GM21515 (cell line): ENCODE results near the gene POLR2C.
"Not testable (repeated sequence)": the region's sequence is repeated elsewhere in the genome, so short reads cannot be mapped to it uniquely, and the experiment has no call there.

Experiments used
- ATAC-seq: cut with Tn5 transposase; IDR thresholded peaks from one replicate; pipeline ENCODE4 v1.9.1; 2021; ENCODE audit not compliant: unreplicated experiment

The POLR2C gene

DNA sequence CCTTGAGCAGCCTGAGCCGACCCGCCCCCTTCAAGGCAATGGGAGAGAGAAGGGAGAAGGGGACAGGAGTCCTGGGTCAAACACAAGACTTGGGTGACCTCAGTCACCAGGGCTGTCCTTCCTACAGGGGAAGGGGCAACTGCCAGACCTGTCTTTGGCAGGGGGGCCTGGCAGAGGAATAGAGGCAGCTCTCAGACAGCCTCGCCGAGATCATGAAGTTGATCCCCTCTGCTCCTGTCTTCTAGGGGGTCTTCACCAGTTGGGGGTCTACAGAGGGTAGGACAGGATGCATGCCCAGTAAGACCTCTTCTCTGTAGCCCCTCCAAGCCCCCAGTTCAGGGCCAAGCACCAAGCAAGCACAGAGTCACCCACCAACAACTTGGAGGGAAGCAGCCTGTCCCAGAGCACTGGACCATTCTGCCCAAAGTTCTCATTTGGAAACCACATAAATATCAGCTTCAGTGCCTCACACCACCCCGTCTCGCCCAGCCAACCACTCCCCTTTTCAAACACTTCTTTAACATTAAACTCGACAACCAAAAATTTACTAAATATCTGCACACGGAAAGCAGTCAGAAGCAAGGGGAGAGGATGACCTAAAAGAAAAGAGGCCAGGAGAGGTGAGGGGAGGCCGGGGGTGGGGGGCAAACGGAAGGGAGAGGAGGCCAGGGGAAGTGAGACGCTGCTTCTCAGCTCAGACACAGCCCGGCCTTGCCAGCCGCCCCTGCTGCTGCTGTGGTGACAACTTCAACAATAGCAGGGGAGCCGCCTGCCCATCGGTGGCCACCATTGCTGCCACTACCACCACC, 16.1 kb downstream of the POLR2C start:
- no peak for ATAC-seq

DNA sequence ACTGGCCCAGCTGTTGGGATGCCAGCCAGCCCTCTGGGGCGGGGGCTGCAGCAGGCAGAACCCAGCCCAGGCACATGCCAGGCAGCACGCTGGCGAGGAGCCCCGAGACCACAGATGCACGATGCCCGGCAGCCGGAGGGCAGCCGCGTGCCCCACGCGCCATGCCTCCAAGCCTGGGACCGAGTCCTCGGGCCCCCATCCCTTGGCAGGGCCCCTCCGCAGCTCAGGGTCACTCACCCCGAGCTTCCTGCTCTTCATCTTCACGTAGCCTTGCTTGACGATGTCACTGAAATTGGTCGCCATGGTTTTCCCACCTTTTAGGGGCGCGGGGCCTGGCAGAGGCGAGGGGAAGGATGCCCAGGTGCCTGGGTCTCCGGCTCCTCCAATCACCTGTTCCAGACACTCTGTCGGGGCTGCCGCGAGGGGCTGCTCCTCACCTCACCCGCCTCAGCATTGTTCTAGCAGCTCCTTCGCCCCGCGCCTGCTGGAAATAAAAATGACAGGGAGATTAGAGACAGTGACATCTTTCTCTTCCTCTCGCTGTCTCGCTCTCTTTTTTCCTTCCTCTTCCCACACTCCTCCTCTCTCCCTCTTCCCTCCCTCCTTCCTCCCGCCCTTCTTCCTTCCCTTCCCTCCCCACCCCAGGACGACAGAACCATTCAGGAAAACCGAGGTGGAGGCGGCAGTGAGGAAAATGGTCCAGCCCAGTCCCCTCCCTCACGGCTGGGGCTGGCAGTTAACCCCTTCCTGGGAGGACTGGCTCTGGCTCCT, 16.9 kb downstream of the POLR2C start:
- ATAC-seq: no peak

DNA sequence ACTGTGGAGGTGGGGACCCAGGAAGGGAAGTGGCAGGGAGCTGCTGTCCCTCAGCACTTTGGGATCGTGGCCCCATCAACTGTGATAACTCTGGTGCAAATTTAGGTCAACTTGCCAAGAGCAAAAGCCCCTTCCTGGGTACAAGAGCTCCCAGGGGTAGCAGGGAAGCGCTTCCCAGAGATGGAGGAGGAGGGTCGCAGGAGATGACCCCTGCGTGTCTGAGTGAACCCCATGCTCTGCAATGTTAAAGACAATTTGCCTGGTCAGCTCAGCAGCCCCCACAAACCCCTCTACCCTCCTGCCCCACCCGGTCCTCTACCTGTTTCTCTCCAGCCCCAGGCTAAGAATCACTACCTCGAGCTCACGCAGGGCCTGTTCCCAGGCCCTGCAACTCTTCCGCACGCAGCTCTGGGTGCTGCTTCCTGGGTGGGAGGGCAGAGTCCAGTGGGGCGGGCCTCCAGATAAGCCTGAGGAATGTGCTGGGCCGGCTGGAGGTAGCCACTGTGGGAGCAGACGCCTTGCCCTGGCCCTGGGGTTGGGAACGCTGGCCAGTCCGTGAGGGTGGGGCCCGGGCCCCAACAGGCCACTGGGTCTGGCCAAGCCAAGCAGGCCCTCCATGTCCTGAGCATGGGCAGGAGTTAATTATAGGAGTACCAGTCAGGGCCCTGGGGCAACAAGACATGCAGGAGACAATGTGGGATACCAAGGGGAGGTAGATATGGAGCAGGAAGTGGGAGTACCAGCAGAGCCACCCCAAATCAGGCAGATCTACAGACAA, 17.7 kb downstream of the POLR2C start:
- no peak for ATAC-seq

DNA sequence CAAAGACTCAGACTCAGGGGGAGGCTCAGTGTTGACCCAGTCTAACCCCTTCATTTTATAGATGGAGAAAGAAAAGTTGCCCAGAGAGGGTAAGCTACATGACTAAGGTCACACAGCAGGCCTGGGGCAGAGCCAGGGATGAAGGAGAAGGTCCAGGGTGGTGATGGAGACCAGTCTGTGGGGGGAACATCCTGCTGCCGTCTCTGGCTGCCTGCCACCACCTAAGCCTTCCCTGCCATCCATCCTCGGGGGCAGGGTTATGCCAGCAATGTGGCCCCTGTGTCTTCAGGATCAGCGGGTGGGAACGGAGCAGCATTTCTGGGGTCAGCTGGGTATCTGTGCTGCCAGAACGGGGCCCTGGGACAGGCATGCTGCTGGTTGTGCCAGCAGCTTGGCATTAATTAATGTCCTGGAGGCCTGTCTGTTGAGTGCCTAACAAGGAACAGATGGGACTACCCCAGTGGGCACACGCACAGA, 18.3 kb downstream of the POLR2C start:
- no peak for ATAC-seq

DNA sequence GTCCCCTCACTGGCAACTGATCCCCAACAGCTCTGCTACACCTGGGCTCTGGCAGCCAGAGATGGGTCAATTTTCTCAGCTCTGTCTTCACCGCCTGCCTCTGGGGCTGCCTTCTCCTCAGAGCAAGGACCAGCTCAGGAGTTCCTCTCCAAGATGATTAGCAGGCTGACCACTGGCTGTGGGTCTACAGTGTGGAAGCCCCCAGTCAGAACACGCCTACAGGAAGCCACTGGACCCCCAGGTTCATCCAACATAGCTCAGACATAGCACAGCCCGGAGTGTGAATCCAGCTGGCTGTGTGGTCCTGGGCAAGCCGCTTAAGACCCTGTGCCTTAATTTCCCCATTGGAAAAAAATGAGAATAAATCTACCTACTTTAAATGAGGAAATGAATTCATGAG, 18.9 kb downstream of the POLR2C start:
- no peak for ATAC-seq

DNA sequence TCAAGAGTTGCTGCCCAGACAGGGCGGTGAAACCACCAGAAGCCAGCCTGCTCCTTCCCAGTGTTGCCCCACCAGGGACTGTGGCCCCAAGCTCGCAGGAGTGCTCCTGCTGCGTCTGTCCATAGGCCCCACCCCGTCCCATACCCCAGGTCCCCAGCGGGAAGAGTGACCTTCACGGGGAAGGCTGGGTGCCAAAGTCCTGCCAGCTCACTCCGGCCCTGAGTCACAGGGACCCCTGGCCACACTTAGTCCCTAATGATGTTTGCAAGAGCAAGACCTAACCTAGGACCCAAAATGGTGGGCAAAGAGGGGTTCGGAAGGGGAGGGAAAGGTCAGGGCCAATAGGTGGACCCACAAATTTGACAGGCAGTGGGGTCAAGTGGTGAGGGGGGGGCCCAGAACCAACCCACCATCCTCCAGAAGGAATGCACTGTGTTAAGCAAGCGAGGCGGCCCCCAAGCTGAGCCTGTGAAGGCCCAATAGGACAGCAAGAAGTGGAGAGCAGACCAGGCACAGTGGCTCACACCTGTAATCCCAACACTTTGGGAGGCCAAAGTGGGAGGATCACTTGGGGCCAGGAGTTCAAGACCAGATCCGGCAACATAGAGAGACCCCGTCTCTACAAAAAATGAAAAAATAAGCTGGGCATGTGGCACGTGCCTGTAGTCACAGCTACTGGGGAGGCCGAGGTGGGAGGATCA, 20.5 kb downstream of the POLR2C start:
- ATAC-seq: no peak

DNA sequence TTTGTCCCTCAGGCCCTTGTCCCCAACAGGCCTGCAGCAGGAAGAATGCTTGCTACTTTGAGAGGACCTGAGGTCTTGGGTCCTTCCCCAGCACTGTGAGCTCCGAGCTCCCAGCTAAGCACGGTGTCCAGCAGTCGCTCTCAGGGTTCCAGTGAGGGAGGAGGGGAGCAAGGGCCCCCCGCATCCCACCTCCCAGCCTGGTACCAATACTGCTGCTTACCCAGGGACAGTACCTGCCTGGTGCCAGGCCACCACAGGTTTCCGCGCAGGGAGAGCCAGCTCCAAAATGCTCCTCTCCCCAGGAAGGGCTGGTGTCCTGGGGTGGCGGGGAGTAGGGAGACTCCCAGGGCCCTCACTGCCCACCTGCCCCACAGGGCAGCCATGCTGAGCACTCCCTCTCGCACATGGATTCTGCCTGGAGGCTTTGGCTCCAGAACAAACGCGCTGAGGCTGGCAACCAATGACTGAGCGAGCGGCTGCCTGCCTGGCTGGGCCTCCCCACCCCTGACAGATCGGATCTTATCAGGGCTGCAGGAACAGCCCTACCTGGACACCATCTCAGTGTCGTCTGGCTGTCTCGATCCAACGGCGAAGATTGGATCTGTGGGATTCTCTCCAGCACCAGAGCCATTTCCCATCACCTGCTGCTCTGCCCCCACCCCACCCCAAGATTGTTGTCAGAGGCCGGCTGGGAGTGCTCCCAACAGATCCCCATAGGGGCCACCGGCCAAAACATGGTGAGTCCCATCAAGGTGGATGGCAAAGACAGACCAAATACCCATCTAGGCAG, 21.4 kb downstream of the POLR2C start:
- no peak for ATAC-seq

DNA sequence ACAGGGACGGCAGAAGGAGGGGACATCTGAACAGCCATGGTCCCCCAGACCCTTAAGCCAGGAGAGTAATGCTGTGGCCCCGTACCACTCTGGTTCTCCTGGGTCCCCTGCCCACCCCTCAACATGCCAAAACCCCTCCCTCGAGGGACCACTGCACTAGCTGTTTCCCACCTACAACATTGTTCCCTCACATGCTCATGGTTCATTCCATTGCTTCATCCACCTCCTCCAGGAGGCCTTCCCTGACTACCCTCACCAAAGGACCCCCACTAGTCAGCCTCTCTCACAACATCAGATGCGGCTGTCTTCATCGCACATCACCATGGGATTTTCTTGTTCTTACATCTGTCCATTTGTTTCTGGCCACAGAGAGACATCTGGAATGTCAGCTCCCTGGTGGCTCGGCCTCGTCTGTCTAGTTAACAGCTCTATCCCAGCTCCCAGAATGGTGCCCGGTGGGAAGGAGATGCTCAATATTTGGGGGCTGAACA, 22.1 kb downstream of the POLR2C start:
- ATAC-seq: no peak

DNA sequence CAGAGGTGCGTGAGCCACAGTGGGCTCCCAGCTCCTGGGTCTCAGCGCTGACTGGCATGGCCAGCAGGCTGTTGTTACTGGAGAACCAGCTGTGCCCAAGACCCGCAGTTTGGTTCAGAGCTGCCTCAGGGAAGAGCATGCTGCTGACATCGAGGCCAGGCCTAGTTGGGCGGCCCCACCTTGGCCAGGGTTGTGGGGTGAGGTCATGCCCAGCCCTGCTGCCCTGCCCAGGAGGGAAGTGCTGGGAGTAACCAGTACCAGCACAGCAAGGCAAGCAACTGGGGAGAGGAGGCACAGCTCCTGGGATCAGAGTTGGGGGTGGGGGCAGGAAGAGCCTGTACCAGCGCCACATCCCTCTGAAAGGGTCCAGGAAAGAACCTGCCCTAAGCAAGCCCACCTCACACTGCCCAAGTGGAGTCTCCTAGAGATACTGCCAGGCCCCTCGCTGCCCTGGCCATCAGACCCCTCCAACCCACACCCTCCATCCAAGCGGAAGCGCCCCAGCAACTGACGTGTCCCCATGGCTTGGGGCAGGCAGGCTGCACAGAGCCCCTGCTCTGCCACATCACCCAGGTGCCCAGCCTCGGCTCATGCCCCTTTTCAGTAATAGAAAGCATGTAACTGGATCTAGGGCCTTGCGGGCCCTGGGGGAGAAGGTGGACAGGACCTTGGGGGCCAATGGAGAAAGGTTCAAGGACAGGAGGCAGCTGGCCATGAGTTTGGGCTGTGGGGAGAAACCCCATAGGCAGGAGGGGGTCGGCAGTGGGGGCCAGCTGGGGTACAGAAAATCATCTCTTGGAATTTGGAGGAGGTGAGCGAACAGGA, 22.8 kb downstream of the POLR2C start:
- no peak for ATAC-seq

DNA sequence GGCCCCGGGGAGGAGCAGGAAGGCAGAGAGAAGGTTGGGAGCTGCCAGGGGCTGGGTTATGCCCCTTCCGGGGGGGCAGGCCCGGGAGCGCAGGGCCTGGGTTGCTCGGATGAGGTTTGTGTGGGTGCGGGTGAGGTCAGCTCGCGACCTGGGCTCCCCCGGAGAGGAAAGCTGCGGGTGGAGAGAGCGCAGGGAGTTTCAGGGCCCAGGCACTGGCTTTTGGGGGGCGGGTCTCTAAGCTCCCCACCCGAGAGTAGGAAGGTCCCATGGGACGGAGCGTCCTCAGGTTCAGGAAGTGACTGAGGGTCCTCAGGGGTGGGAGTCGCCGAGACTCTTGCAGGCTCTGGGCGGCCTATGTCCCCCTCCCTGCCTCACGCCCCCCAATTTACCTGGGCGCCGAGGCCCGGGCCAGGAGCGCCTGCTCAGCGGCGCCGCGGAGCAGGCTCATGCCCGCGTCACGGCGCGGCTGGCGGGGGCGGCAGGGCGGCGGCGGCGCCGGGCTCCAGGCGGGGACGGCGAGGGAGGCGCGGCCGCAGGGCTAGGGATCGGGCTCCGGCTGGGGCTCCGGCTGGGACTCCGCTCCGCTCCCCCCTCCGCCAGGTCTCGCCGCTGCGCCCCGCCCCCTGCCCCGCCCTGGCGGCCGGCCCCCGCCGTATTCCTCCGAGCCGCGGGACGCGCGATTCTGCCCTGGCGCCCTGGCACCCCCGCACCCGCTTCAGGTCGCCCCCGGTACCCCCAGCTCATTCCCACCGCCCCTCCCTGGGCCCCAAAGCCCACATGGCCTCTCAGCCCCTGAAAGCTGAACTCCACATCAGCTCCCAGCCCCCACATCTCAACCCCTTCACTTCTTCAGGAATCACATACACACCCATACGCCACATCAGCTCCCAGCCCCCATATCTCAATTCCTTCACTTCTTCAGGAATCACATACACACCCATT, 23.7 kb downstream of the POLR2C start, which contains the start of gene DOK4:
DOK4 (minus strand) TSS at position 578 of the 942 bp plus-strand sequence. CDS start 6,986 bp downstream, outside the sequence.
- ATAC-seq: peak; percentile 77

DNA sequence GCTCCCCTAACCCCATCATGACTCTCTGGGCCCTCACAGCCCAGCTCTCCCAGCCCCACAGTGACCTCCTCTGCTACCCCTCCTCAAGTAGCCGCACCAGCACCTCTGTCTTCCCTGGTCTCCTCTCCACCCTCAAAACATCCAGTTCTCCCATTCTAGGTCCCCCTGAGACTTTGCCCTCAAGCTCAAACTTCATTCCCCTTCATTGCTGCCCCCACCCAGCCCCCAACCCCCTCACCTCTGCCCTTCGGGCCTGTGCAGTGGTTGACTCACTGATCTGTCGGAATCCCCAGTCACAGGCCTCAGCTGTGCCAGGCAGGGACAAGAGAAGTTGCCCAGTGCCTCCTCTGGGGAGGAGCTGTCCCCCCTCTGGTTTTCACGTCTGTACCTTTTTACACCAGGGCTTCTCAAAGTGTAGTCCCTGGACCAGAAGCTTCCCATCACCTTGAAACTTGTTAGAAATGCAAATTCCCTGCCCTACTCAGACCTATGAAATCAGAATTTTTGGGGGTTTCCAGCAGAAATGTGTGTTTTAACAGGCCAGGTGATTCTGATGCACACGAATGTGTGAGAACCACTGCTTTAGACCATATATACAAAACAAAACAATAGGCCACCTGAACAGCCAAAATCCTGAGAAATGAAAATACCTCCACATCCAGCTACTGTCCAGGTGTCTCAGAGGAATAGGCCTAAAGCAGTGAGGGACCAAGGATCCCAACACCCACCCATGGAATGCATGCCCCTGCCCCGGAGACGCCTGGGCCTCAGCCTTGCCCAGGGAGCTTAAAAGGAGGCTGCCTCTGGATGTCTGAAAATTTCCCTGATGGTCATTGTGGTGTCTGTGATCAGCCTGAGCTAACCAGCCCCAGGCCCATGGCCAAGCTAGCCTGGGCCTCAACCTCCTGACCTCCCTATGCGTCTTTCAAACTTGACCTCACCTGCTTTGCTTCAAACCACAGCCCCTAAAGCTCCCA, 24.7 kb downstream of the POLR2C start:
- no peak for ATAC-seq

DNA sequence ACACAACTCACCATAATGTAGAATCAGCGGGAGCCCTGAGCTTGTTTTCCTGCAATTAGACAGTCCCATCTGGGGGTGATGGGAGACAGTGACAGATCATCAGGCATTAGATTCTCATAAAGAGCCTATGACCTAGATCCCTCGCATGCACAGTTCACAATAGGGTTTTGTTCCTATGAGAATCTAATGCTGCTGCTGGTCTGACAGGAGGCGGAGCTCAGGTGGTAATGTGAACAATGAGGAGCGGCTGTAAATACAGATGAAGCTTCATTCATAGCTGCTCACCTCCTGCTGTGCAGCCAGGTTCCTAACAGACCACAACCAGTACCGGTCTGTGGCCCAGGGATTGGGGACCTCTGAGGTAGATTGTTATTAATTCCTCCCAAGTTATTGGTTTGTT, 26.8 kb downstream of the POLR2C start:
- no peak for ATAC-seq

DNA sequence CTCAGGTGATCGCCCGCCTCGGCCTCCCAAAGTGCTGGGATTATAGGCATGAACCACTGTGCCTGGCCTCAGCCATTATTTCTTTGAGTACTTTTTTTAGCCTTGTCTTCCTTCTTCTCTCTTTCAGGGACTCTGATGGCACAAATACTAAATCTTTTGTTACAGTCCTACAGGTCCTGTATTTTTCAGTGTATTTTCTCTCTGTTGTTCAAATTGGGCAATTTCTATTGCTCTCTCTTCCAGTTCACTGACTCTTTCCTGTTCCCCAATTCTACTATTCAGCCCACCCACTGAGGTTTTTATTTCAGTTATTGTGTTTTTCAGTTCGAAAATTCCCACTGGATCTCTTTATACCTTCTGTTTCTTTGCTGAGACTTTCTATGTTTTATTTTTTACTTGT, 31.3 kb downstream of the POLR2C start:
- no peak for ATAC-seq

DNA sequence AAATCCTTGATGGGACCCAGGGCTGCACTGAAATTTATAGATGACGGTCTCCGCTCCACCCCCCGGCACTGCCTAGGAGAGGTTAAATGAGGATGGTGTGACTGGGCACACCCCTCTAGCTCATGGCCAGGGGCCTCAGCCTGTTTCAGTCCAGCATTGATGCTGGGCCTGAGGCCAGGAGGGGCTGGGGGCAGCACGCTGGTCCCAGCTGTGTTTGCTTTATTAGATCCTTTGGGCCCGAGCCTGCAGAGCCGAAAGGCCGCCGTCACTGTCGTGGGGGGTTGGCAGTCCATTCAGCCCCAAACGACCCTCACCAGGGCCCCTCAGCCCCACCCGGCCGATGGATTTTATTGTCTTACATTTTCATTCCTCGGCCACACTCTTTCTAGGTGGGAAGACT, 34.6 kb downstream of the POLR2C start:
- ATAC-seq: no peak

DNA sequence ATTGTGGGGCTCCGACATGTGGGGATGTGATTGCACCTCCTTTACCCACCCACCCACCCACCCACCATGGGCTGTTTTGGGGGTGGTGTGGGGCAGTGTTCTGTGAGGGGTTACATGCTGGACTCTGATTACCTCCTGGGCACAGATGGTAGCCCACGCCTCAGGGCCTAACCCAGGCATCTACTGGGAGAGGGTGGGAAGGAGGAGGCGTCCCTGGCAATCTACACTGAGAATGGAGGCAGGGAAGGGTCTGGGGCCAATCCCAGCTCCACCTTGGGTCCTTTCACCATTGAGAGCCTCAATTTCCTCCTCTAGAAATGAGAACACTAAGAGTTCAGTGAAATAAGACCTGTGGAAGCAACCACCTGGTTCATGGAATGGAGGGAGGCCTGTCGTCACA, 35.6 kb downstream of the POLR2C start:
- ATAC-seq: no peak

DNA sequence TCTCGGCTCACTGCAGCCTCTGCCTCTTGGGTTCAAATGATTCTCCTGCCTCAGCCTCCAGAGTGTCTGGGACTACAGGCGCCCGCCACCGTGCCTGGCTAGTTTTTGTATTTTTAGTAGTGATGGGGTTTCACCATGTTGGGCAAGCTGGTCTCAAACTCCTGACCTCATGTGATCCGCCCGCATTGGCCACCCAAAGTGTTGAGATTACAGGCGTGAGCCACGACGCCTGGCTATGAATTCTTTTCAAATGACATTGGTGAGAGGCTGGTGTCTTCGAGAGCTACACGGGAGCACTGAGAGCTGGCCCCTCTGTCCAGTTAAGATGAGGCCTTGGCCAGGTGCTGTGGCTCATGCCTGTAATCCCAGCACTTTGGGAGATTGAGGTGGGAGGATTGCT, 37.5 kb downstream of the POLR2C start:
- ATAC-seq: not testable (repeated sequence)
